VCaP (cell line): ENCODE measurements around the gene UPF3A.

Source experiments
- H3K27ac ChIP-seq: fragments of 450-650 bp; 2 replicates; pipeline ENCODE4 v1.5.1; 2017
- TF ChIP-seq, protein P1 (sequence below): fragments of 450-650 bp; conservative IDR thresholded peaks from 2 replicates; pipeline ENCODE4 v1.5.1; 2017; ENCODE audit warnings: mild to moderate bottlenecking, moderate library complexity

Gene UPF3A

DNA sequence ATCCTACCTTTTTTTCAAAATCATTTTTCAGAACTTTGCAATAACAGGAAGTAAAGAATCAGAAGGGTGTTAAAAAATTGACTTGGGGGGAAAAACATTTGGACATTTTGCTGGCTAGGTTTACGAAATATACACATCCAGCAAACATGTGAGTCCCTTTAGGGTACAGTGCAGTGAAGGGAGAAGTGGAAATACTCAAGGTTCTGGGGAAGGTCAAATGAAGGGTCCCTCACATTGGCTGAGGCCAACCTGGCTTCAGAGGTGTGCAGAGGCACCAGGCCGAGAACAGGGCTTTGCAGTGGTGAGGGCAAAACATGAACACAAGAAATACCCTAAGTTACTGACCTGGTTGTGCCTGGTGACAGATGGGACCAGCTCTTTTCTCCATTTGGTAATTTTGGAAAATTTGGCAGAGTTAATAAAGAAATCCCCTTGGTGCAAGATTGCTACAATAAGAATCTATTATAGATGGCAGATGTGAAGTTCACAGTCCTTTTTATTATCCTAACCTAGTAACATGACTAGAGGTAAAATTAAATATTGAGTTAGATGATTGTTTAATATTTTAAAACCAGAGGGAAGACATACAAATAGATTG lies 1.5 kb upstream of the UPF3A start:
- peak overlapping the region; percentile 85 for H3K27ac ChIP-seq
- TF ChIP-seq, protein P1, sequence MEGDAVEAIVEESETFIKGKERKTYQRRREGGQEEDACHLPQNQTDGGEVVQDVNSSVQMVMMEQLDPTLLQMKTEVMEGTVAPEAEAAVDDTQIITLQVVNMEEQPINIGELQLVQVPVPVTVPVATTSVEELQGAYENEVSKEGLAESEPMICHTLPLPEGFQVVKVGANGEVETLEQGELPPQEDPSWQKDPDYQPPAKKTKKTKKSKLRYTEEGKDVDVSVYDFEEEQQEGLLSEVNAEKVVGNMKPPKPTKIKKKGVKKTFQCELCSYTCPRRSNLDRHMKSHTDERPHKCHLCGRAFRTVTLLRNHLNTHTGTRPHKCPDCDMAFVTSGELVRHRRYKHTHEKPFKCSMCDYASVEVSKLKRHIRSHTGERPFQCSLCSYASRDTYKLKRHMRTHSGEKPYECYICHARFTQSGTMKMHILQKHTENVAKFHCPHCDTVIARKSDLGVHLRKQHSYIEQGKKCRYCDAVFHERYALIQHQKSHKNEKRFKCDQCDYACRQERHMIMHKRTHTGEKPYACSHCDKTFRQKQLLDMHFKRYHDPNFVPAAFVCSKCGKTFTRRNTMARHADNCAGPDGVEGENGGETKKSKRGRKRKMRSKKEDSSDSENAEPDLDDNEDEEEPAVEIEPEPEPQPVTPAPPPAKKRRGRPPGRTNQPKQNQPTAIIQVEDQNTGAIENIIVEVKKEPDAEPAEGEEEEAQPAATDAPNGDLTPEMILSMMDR, result no peak

DNA sequence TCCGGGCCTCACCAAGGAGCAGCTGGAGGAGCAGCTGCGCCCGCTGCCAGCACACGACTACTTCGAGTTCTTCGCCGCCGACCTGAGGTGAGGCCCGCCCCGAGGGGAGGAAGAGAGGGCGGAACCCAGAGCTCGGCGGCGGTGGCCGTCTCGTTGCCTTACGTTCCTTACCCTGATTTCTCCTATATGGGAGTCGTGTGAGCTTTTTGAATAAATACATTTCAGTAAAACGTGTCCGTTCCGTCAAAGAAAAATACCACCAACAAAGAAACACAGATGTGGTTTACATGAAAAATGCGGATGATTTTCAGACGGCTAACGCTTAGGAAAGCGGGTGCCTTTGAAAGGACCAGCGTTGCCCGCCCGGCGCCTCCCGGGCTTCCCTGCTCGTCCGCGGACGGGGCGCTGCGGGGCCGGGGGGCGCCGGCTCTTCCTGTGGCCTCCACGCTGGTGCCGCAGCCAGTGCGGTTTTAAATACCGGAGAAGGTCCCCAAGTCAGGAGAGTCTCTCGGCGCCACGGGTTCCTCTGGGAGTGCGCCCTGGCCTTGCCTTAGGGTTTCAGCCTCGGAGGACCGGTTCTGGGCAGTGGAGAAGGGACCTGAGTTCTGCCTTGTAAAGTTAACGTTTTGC lies 755 bp downstream of the UPF3A start:
- H3K27ac ChIP-seq, result peak overlapping the region; percentile 85
- TF ChIP-seq, protein P1, result no peak

DNA sequence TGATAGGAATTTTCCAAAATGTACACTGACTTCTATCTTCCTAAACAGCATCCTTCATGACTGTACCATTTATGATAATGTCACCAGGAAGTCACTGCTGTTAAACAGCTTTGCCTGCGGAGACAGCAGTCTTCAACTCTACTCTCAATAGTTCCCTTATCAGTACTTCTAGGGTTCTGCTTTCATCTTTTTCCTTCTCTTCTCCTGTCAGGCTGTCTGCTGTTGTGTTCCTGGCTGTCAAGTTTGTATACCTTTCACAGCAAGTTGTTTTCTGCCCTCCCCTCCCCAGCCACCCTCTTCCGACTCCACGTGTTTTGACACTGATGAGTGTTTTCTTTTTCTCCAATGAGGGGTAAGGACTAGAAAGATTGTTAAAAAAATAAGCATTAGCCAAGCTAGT lies 2.2 kb downstream of the UPF3A start:
- TF ChIP-seq, protein P1, result no peak
- no peak overlapping the region for H3K27ac ChIP-seq

DNA sequence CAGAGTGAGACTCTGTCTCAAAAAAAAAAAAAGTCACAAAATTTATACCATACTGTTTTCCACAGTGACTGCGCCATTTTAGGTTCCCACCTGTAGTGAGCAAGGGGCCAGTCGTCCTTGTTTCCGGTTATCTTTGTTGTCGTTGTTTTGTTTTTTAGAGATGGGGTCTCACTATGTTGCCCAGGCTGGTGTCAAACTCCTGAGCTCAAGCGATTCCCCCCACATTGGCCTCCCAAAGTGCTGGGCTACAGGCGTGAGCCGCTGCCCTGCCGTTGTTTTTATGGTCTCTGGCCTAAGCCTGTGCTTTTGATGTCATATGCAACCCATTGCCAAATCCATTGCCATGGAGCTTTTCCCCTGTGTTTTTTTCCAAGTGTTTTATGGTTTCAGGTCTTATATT lies 3.3 kb downstream of the UPF3A start:
- no peak overlapping the region for H3K27ac ChIP-seq
- TF ChIP-seq, protein P1, result no peak

DNA sequence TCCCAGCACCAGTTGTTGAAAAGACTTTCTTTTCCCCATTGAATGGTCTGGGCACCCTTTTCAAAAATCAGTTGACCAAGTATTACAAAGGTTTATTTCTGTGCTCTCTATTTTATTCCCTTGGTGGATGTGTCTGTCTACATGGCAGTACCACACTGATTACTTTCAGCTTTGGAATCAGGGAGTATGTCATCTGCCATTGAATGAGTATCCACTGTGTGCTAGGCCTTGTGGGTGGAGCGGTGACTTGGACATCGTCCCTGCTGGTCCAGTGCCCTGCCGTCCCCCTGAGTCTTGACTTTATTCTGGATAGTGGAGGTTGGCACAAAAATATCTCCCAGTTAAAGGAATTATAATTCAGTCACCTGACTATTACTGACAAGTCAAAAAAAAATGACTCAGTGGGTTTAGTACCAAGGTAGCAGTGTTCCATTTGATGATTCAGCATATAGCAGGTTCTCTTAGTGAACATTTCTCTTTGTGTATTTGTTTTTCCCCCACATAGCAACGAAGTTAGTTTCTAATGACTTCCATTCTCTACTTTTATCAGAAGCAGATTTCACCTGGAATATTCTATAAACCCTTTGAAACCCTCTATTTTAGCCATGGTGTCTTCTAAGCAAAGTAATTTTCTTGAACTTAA lies 3.9 kb downstream of the UPF3A start:
- TF ChIP-seq, protein P1, result no peak
- H3K27ac ChIP-seq, result no peak overlapping the region

DNA sequence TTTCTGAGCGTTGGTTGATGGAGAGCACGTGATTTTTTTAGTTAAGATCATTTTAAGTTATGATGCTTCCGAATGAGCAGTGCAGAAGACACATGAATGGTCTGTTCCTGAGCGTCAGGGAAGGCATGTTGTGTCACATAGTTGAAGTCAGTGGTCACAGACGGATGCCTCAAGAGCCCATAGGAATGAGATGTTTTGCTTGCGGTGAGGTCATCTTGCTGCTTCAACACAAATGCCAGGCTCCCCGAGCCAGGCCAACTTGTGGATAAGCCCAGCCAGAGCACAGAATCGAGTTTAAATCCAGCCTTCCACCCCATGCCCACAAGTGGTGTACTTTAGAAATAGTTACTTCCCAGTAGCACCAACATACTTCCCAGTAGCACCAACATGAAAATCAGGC lies 5.4 kb downstream of the UPF3A start:
- no peak overlapping the region for H3K27ac ChIP-seq
- TF ChIP-seq, protein P1, result no peak

DNA sequence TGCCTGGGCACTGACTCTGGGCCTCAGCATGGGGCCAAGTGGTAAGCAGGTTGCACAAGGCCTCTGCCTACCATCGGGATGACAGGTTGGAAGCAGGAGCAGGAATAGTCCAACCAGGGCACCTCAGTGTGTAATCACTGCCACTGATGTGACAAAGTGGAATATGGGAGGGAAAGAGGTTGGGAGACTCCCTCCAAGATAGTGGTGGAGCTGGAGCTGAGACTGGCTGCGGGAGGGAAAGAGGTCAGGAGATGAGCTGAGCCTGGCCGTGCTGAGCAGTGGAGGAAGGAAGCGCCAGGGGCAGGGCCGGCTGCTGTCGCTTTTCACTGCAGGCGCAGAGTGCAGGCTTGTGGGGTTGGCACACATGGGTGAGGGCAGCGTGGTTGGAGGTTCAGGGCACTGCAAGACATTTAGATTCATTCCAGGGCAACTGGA lies 6.8 kb downstream of the UPF3A start:
- TF ChIP-seq, protein P1, result no peak
- no peak overlapping the region for H3K27ac ChIP-seq
